Measurements from ENCODE around the gene CCDC87. TPM values are rescaled to one million over a fixed set of nuclear protein-coding genes. Genes with fewer than 3 reads are reported as not detected.
"Not testable (repeated sequence)": the region's sequence is repeated elsewhere in the genome, so short reads cannot be mapped to it uniquely, and the experiment has no call there.

The CCDC87 gene, protein sequence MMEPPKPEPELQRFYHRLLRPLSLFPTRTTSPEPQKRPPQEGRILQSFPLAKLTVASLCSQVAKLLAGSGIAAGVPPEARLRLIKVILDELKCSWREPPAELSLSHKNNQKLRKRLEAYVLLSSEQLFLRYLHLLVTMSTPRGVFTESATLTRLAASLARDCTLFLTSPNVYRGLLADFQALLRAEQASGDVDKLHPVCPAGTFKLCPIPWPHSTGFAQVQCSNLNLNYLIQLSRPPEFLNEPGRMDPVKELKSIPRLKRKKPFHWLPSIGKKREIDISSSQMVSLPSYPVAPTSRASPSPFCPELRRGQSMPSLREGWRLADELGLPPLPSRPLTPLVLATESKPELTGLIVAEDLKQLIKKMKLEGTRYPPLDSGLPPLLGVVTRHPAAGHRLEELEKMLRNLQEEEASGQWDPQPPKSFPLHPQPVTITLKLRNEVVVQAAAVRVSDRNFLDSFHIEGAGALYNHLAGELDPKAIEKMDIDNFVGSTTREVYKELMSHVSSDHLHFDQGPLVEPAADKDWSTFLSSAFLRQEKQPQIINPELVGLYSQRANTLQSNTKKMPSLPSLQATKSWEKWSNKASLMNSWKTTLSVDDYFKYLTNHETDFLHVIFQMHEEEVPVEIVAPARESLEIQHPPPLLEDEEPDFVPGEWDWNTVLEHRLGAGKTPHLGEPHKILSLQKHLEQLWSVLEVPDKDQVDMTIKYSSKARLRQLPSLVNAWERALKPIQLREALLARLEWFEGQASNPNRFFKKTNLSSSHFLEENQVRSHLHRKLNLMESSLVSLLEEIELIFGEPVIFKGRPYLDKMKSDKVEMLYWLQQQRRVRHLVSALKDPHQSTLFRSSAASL
- 0.10 TPM for total RNA-seq

DNA sequence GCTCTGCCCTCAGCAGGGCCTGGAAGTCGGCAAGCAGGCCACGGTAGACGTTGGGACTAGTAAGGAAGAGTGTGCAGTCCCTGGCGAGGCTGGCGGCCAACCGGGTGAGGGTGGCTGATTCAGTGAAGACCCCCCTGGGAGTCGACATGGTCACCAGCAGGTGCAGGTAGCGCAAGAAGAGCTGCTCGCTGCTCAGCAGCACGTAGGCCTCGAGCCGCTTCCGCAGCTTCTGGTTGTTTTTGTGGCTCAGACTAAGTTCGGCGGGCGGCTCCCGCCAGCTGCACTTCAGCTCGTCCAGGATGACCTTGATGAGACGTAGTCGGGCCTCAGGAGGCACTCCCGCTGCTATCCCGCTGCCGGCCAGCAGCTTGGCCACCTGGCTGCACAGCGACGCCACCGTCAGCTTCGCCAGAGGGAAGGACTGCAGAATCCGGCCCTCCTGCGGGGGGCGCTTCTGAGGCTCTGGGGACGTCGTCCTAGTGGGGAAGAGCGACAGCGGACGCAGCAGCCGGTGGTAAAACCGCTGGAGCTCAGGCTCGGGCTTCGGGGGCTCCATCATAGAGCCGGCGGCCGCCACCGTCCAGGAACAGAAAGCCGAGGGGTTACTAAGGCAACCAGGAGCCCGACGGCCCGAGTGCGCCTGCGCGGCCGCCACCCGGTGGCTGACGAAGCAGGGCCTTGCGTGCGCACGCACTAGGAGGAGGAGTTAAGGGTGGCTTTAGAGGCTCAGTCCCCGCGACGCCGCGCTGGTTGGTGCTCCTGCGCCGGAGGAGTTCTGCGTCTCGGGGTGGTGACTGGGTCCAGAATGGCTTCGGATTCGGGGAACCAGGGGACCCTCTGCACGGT, at the start of gene CCDC87, which contains the start of gene CCS:
CCDC87 (minus strand) TSS at position 607 of the 846 bp plus-strand sequence; CDS start at position 559, 48 bp downstream.
CCS (plus strand) TSS at position 729 of the 846 bp plus-strand sequence; CDS start at position 806, 77 bp downstream.
- ATAC-seq = peak; percentile 90
- peak; percentile 99 for DNase-seq (ENCODE audit: low spot score)

DNA sequence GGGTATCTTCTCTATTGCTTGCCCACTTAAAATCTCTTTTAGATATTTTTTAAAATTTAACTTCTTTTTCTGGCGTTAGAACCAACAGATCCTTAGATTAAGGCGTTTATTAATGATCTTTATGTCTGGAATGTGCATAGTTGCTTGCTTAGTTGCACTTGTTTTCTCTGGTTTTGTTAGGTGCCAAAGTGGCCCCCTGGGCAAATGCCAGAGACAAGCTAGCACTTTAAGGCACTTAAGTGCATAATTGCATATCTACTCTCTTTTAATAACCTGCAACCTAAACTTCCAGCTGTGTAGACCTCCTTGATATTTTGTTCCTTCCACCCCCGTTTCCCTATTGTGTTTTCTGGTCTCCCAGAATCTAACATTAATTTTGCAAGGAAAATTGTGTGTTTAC, 49.0 kb upstream of the CCDC87 start:
- DNase-seq (ENCODE audit: low spot score) = no peak
- ATAC-seq = no peak

DNA sequence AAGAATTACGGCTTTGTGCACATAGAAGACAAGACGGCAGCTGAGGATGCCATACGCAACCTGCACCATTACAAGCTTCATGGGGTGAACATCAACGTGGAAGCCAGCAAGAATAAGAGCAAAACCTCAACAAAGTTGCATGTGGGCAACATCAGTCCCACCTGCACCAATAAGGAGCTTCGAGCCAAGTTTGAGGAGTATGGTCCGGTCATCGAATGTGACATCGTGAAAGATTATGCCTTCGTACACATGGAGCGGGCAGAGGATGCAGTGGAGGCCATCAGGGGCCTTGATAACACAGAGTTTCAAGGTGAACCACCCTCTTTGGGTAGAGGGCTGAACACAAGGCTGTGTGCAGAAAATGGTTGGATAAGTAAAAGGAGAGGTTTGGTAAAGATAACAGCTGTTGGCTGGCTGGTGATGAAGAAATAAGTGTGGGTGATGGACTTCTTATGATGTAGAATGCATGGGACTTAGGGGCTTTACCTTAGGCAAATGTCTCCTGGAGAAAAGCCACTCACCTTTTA, 47.0 kb upstream of the CCDC87 start:
- ATAC-seq; DNase-seq (ENCODE audit: low spot score): not testable (repeated sequence)

DNA sequence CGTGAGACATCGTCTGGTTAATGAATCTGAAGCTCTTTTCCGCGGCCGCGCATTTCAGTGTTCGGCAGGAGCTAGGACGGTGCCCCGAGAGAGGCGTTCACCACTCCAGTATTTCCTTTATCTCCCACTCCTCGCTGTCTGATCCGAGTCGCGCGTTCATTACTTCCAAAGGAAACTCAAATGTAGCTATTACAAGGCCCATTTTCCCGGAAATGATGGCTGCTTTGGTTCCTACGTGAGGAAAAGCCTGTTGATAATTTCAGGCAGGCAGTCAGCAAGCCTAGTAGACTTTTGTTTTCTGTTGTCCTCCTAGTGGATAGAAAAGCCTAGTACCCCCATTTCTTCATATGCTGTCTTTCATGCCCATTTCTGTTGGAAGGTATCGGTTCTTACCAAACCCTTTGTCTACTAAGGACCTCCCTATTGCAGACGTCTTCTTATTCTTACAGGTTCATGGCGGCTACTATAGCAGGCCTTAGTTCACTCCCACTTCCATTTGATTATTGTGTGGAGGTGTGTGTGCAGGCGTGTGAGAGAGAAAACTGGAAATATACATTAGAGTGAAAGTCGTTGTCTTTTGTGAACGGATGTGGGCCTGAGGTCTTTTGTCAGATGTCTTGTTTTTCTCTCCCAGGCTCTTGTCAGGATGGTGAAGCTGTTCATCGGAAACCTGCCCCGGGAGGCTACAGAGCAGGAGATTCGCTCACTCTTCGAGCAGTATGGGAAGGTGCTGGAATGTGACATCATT, 46.4 kb upstream of the CCDC87 start:
- ATAC-seq = peak; percentile 1
- DNase-seq (ENCODE audit: low spot score) = no peak

DNA sequence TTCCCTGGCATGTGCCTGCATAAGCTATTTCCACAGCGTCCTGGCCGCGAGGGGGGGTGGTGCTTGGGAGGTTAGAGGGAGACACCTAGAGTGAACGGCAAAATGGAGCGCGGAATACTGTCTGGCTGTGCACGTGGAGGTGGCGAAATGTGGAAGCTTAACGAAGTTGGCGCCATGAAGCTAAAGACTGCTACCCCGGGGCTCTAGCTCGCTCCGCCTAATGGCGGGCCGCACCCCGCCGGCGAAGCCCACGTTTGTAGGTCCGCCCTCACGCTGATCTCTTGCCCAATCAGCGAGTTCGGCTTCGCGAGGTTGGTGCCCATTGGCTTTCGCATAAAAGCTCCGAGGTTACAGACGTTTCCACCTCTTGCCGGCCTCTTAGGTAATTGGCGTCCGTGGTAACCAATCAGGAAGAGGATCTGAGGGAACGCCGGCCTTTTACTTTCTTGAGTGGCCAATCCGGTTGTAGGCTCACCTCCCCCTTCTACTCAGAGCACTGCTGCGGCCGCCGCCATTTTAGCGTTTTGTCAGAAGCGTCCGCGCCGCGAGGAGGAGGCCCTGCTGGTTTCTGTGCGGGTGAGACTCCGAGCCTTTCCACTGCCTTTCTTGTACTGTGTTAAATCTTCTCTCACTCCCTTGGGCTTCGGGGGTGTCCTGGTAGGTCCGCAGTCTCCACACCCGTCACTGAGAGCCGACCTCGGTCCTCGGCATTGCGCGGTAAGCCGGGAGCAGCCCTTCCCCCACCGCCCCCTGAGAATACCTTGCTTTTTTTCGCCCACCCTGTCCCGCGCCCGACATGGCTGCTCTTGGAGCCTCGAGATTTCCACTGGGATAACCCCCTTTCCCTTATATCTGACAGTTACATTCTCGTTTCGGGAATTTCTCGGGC, 45.6 kb upstream of the CCDC87 start, which contains the start of gene RBM4:
RBM4 (plus strand) TSS at position 527 of the 889 bp plus-strand sequence. CDS start 1,009 bp downstream, outside the sequence.
- ATAC-seq = peak; percentile 91
- peak; percentile 99 for DNase-seq (ENCODE audit: low spot score)

DNA sequence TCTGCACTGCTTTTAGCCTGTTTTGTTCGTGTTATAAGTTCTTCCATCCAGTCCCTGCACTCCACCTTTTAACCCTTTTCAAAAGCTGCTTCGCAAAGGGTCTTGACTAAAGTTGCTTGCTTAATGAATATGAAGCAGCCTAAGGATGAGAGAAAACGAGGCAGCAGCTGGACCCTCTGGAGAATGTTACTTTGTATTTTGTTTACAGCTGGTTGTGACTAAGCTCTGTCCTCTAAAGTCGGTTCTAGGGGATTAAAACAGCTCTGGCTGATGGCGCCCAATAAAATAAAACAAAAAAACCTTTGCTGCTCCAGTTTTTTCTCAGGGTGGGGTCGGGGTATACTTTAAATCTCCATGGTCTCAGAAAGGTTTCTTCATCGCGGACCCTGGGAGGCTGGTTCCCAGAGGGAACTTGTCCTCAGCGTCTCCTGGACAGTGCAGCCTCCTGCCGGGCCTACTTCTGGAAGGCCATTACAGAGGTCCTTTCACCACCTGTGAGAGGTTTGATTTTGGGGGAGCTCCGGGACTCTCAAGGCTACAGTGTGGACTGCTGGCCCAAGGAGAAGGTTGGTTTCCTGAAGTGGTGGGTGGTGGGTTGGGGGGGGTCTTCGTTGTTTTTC, 44.8 kb upstream of the CCDC87 start:
- ATAC-seq (peak; percentile 14), DNase-seq (ENCODE audit: low spot score) (no peak)

DNA sequence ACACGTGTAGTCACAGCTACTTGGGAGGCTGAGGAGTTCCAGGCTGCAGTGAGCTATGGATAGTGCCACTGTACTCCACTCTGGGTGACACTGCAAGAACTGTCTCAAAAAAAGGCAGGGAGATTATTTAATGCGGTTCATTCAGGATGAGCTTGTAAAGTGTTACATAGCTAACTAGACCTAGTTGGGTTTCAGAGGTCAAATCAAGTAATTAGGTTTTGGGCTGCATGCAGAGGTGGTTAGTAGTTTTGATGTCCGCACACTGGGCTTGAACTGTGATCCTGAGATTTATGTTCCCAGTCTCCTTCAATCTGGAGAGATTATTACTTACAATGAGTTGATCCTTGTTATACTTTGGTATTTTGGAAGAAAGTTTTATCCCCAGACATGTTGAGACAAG, 43.5 kb upstream of the CCDC87 start:
- ATAC-seq = no peak

DNA sequence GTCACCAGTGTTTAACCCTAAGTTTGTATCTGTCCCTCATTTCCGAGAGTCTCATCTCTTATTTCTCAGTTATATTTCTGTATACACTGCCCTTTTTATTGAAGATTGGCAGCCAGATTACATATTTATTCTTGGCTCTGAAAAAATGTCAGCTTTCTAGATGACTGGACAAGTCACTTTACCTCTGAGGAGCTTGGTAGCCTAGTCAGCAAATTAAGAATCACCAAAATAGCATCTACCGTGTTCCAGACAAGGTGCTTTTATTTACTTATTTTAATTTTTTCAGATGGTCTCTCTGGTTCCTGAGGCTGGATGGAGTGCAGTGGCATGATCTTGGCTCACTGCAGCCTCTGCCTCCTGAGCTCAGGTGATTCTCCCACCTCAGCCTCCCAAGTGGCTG, 40.1 kb upstream of the CCDC87 start:
- ATAC-seq (no peak), DNase-seq (ENCODE audit: low spot score) (no peak)

More for the DNA sequence above, 43.5 kb upstream of the CCDC87 start:
- no peak for DNase-seq (ENCODE audit: low spot score)

DNA sequence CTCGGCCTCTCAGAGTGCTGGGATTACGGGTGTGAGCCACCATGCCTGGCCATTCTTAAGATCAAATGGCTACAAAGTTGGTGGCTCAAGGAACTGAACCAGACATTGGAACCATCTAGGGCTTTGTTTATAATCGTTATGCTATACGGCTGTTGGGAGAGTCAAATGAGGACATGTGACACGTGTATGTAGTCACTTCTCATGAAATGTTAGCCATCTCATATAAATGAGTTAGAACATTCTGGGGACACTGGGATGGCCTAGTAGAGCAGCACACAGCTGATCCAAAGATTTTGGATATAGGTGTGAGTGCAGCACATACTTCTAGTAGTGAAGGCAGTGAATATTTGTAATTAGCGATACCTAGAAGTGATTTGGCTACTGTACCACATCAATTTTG, 39.0 kb upstream of the CCDC87 start:
- ATAC-seq (no peak), DNase-seq (ENCODE audit: low spot score) (no peak)

DNA sequence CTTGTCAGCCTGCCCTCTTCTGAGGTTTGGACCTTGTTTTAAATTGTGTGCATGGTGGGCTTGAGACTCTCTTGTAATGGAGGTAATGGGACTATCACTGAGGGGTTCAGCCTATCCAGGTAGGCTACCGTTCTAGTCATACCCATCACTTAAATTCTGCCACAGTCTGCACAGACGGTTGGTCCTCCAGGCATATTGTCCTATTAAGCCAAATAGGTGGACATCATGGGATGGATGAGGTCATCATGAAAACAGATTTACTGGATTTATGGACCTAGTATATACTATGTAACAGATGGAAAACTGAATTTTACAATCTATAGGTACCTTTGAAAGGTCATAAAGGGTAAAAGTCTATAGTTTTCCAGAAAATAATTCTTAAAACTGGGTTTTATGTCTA, 36.5 kb upstream of the CCDC87 start:
- no peak for DNase-seq (ENCODE audit: low spot score)

DNA sequence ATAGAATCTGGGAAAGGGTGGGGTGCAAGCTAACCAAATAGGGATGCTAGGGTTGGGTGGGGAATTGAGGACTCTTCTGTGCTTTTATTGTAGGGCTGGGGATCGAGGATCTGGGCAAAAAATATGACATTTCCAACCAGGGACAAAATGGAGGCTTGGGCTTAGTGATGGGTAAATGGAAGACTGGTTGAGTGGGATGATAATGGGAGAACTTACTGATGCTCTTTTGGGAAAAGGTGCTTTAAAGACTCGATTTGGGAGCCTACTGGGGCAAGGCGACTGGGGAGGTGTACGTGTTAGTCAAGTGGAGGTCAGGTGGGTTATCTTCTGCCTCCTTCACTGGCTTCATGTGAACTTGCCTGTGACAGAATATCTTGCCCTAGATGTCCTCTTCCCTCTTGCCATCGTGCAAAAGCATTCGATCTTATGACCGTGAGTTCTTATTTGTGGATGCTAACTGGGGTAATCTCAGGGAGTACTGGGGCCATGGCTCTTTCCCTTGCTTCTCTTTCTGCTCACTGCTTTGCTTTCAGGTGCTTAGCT, 35.3 kb upstream of the CCDC87 start:
- ATAC-seq (no peak), DNase-seq (ENCODE audit: low spot score) (no peak)

More for the DNA sequence above, 36.5 kb upstream of the CCDC87 start:
- no peak for ATAC-seq

DNA sequence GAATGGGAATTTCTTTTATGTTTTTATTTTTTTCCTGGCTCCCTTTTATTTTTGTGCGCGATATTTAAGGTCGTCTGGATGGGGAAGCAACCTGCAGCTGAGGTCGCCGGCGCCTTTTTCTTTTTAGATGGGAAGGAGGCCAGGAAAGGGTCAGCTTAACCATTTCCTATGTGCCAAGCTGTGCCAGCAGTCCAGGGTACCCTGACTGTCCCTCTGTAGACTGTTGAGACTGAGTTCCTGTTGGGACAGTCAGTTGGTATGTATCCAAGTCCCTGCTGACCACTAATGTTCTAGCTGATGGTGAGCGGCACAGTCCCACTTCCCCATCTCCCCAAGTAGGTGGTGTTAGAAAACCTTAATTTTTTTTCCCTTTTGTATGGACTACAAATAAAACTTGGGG, 34.1 kb upstream of the CCDC87 start:
- DNase-seq (ENCODE audit: low spot score) (no peak), ATAC-seq (no peak)

DNA sequence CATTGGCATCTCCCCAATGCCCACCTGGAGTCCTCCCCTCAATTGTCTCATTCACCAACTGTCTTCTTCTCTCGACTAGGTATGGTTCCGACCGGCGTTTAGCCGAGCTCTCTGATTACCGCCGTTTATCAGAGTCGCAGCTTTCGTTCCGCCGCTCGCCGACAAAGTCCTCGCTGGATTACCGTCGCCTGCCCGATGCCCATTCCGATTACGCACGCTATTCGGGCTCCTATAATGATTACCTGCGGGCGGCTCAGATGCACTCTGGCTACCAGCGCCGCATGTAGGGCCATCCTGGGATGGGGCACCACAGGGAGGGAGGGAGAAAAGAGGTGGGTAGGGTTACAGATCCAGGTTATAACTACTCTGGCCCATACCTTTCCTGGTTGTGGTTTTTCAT, 33.5 kb upstream of the CCDC87 start:
- ATAC-seq (no peak), DNase-seq (ENCODE audit: low spot score) (no peak)

DNA sequence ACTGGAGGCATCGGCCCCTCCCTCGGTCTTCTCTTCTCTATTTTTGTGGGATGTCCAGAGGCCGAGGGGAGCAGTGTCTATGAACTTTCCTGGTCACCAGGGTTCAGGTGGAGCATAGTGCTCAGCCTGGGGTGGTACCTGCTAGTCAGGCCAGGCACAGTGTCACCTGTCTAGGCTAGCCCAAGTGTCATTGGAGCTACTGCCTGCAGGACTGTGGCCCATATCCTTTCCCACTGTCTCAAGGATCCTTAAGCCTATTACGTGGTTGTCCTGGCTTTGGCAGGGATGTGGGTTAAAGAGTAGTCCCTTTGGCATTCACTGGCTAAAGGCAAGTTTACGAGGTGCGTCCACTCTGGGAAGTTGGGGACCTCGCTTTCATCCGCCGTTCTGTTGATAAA, 32.9 kb upstream of the CCDC87 start:
- DNase-seq (ENCODE audit: low spot score) (no peak), ATAC-seq (no peak)

DNA sequence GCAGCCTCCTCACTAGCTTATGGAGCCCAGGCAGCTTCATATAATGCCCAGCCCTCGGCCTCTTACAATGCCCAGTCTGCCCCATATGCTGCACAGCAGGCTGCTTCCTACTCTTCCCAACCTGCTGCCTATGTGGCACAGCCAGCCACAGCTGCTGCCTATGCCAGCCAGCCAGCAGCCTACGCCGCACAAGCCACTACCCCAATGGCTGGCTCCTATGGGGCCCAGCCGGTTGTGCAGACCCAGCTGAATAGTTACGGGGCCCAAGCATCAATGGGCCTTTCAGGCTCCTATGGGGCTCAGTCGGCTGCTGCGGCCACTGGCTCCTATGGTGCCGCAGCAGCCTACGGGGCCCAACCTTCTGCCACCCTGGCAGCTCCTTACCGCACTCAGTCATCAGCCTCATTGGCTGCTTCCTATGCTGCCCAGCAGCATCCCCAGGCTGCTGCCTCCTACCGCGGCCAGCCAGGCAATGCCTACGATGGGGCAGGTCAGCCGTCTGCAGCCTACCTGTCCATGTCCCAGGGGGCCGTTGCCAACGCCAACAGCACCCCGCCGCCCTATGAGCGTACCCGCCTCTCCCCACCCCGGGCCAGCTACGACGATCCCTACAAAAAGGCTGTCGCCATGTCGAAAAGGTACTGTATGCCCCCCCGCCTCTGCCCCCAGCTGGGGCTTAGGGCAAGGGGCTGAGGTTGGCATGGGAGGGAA, 32.3 kb upstream of the CCDC87 start:
- ATAC-seq (peak; percentile 6), DNase-seq (ENCODE audit: low spot score) (no peak)

DNA sequence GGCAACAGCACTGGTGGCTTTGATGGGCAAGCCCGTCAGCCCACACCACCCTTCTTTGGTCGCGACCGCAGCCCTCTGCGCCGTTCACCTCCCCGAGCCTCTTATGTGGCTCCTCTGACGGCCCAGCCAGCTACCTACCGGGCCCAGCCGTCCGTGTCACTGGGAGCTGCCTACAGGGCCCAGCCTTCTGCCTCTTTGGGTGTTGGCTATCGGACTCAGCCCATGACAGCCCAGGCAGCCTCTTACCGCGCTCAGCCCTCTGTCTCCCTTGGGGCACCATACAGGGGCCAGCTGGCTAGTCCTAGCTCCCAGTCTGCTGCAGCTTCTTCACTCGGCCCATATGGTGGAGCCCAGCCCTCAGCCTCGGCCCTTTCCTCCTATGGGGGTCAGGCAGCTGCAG, 31.6 kb upstream of the CCDC87 start:
- ATAC-seq (peak; percentile 12), DNase-seq (ENCODE audit: low spot score) (no peak)

DNA sequence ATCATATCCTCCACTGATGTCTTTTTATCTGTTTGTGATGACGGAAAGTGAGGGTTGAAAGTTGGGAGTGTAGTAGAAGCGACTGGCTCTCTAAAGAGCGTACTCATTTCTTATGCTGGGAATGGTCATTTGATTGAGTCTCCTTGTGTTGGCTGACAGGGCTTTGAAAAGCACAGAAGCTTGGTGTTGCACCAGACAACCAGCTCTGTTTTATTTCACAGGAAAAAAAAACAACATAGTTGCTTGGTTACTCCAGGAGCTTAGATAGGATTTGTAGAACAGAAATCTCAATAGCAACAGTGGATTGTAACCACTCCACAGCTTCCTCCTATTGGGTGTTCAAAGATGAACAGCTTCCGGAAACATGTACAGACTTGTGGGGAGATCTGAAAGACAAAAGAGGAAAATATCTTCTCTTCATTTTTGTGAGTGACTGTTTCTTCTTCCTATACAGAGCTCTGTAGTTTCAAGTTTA, 26.3 kb upstream of the CCDC87 start:
- ATAC-seq (no peak), DNase-seq (ENCODE audit: low spot score) (no peak)
